ENCODE data around the gene IFNA1. TPM values are rescaled to one million over a fixed set of nuclear protein-coding genes. Genes with fewer than 3 reads are reported as not detected.

IFNA1 gene
- total RNA-seq = not detected

DNA sequence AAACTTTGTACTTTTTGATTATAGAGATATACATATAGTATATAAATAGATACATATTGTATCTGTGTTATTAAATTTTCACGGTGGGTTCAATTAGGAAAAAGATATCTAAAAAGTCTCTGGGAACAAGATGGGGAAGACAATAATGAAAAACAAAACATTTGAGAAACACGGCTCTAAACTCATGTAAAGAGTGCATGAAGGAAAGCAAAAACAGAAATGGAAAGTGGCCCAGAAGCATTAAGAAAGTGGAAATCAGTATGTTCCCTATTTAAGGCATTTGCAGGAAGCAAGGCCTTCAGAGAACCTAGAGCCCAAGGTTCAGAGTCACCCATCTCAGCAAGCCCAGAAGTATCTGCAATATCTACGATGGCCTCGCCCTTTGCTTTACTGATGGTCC, at the start of gene IFNA1:
IFNA1 (plus strand) TSS at position 301 of the 400 bp plus-strand sequence; CDS start at position 370, 69 bp downstream.
- no peak within 1 kb of the TSS for H3K4me3 ChIP-seq
- no peaks in the 10 kb centered on the region for H3K4me1 ChIP-seq
- H3K36me3 ChIP-seq = no peaks in the 10 kb centered on the region
- no peak for TF ChIP-seq POLR2A (IDR thresholded peaks at IDR 0.05)
- TF ChIP-seq, protein P1, sequence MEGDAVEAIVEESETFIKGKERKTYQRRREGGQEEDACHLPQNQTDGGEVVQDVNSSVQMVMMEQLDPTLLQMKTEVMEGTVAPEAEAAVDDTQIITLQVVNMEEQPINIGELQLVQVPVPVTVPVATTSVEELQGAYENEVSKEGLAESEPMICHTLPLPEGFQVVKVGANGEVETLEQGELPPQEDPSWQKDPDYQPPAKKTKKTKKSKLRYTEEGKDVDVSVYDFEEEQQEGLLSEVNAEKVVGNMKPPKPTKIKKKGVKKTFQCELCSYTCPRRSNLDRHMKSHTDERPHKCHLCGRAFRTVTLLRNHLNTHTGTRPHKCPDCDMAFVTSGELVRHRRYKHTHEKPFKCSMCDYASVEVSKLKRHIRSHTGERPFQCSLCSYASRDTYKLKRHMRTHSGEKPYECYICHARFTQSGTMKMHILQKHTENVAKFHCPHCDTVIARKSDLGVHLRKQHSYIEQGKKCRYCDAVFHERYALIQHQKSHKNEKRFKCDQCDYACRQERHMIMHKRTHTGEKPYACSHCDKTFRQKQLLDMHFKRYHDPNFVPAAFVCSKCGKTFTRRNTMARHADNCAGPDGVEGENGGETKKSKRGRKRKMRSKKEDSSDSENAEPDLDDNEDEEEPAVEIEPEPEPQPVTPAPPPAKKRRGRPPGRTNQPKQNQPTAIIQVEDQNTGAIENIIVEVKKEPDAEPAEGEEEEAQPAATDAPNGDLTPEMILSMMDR (IDR thresholded peaks at IDR 0.05) = no peak
- TF ChIP-seq EP300 (IDR thresholded peaks at IDR 0.05) = no peak
- H3K27ac ChIP-seq = no peak within 1 kb of the TSS
- no peak for DNase-seq (ENCODE audit: low spot score in 2 of 2)
- H3K27me3 ChIP-seq = no peaks in the 10 kb centered on the region
- H3K9me3 ChIP-seq = peaks cover 0 to 14% (median 2%) of the 10 kb centered on the region in 4 donors
- WGBS, 2 donors = 90 to 94% methylated on average over 3 to 4 of the region's 4 CpGs

DNA sequence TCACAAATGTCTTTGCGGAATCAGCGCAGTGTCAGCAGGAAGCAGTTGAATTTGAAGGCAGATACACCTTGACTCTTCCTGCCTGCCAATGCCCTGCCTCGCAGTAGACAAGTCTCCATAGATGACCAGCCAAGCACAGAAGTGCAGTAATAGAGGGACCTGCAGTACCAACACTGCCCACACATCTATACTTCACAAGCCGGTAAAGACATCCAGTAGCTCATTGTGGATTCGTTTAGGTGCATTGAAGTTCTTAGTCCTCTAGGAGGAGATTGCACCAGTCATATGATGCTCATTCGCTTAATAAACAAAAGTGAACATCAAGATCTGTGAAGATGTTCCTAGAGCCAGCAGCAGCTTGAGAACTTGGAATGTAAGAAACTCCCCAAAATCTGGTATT, 48.0 kb upstream of the IFNA1 start:
- Histone ChIP-seq H3K4me1 (peaks cover 0 to 9% (median 4%) of the 10 kb centered on the region in 4 donors), H3K27me3 (peaks cover 0 to 67% of the 10 kb centered on the region in 2 donors), H3K4me3 (no peak overlapping the region), H3K36me3 (no peaks in the 10 kb centered on the region), H3K9me3 (no peaks in the 10 kb centered on the region), H3K27ac (no peak overlapping the region)
- TF ChIP-seq, protein P1 (IDR thresholded peaks at IDR 0.05) = peak in 1 of 5 experiments; percentile 8
- TF ChIP-seq POLR2A (IDR thresholded peaks at IDR 0.05) = no peak
- 77 to 86% methylated on average over 6 of the region's 6 CpGs for WGBS, 2 donors
- DNase-seq (ENCODE audit: low spot score in 2 of 2) = no peak

DNA sequence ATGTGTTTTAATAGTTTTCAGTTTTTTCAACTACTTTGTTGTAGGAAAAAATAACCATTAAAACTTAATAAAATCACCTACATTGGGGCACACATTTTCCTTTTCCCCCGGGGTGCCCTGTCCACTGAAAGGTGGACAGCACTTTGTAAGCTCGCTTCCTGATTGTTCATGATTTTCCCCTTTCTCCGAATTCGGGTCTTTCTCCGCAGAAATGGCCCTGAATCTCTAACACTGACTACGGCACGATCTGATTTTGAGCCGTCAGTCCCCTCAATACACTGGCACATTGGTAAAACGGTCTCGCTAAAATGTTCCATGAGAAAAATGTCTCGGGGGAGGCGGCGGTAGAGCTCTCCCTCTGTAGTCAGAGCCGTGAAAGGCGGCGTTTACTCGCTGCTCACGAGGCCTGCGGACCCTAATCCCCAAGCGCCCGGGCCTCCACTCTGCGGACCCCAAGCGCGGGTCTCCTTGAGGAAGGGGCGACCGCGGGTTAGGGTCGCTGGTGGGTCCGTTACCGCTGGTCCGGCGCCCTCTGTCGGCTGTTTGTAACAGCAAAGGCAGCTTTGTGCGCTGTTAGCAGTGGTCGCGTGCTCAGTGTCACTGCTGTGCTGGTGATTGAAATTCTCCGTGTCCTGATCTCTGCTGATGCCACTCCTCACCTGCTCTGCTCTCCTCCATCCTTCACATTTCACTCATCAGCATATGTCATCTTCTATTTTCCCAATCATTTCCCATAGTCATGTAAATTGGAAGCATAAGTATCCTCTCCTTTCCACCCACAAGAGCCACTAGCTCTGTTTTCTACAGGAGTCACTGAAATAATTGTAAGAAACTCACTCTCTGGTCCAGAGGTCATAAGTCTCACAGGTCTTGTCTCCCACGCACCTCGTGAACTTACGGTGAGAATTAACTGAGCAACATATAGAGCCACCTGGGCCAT, 44.2 kb upstream of the IFNA1 start:
- Histone ChIP-seq H3K4me3 (peak overlapping the region; percentile 32 to 55 (median 50)), H3K27me3 (peaks cover 0 to 77% of the 10 kb centered on the region in 2 donors), H3K27ac (no peak overlapping the region), H3K36me3 (no peaks in the 10 kb centered on the region), H3K9me3 (no peaks in the 10 kb centered on the region), H3K4me1 (peaks cover 0 to 9% (median 4%) of the 10 kb centered on the region in 4 donors)
- TF ChIP-seq EP300 (IDR thresholded peaks at IDR 0.05) (no peak), POLR2A (IDR thresholded peaks at IDR 0.05) (no peak)
- TF ChIP-seq, protein P1 (IDR thresholded peaks at IDR 0.05) = peak; percentile 64 to 83 (median 72)
- 6 to 7% methylated on average over 40 of the region's 40 CpGs for WGBS, 2 donors
- peak in 1 of 2 donors; percentile 51 for DNase-seq (ENCODE audit: low spot score in 2 of 2)

DNA sequence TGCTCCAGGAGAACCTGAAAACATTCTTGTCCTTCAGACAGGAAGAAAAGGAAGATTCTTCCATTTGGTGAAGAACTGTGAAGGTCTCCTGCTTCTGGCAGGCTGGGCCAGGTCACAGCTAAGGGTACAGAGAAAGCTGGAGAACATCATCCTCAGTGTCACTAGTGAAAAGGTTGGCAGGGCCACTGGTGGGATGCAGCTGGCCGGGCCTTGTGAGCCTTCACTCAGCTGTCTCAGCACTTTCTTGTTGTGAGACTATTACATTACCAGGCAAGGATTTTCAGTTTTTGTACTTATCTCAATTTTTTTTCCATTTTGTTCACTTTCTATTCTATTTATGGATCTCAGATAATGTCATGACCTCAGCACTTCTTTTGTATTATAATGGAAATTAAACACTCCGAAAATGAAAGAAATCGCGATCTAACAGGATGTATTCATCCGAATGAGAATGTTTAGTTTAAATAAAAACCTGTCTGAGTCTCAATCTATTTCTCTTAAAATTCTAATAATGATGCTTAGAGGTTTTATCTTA, 41.2 kb upstream of the IFNA1 start:
- H3K27me3 ChIP-seq = peaks cover 0 to 87% of the 10 kb centered on the region in 2 donors

More for the DNA sequence above, 41.2 kb upstream of the IFNA1 start:
- no peak overlapping the region for H3K4me3 ChIP-seq
- DNase-seq (ENCODE audit: low spot score in 2 of 2) = no peak
- no peaks in the 10 kb centered on the region for H3K36me3 ChIP-seq
- WGBS, 2 donors = 87 to 90% methylated on average over 5 of the region's 5 CpGs
- H3K27ac ChIP-seq = no peak overlapping the region
- no peak for TF ChIP-seq POLR2A (IDR thresholded peaks at IDR 0.05)
- TF ChIP-seq, protein P1 (IDR thresholded peaks at IDR 0.05) = no peak
- no peak for TF ChIP-seq EP300 (IDR thresholded peaks at IDR 0.05)
- peaks cover 0 to 25% (median 18%) of the 10 kb centered on the region in 4 donors for H3K4me1 ChIP-seq
- H3K9me3 ChIP-seq = no peaks in the 10 kb centered on the region

All from tibial nerve (tissue), 4 donors.